Hepatocyte (in vitro differentiated cells): ENCODE data around the gene MATK. TPM values are rescaled to one million over a fixed set of nuclear protein-coding genes. Genes with fewer than 3 reads are reported as not detected.

ENCODE experiments used
- DNase-seq: peaks from one replicate; pipeline ENCODE4 v3.0.0-alpha.2; 2016; ENCODE audit warnings: low spot score
- H2AFZ ChIP-seq: fragments of 200-600 bp; sonication (generic); 2 replicates; pipeline ENCODE4 v1.6.0; 2016; ENCODE audit warnings: antibody characterized with exemption, mild to moderate bottlenecking
- H3K27ac ChIP-seq: fragments of 200-600 bp; sonication (generic); 2 replicates; pipeline ENCODE4 v1.5.1; 2016; ENCODE audit warnings: mild to moderate bottlenecking
- H3K27me3 ChIP-seq: fragments of 200-600 bp; sonication (generic); 2 replicates; pipeline ENCODE4 v1.6.1; 2016
- H3K36me3 ChIP-seq: fragments of 200-600 bp; sonication (generic); replicated peaks from 2 replicates; pipeline ENCODE4 v1.5.1; 2016; ENCODE audit warnings: low read depth; ENCODE audit not compliant: insufficient read depth
- H3K4me1 ChIP-seq: fragments of 200-600 bp; sonication (generic); 2 replicates; pipeline ENCODE4 v1.5.1; 2016; ENCODE audit warnings: mild to moderate bottlenecking, moderate library complexity; ENCODE audit not compliant: insufficient read depth
- H3K4me2 ChIP-seq: fragments of 200-600 bp; sonication (generic); 2 replicates; pipeline ENCODE4 v1.6.0; 2016
- H3K4me3 ChIP-seq: fragments of 200-600 bp; sonication (generic); 2 replicates; pipeline ENCODE4 v1.5.1; 2016; ENCODE audit warnings: mild to moderate bottlenecking
- H3K79me2 ChIP-seq: fragments of 200-600 bp; sonication (generic); 2 replicates; pipeline ENCODE4 v1.6.0; 2017; ENCODE audit warnings: mild to moderate bottlenecking
- H3K9me2 ChIP-seq: fragments of 200-600 bp; sonication (generic); replicated peaks from 2 replicates; pipeline ENCODE4 v1.6.0; 2017; ENCODE audit warnings: mild to moderate bottlenecking; ENCODE audit not compliant: insufficient read depth
- H3K9me3 ChIP-seq: fragments of 200-600 bp; sonication (generic); 2 replicates; pipeline ENCODE4 v1.5.1; 2016; ENCODE audit warnings: low read depth, mild to moderate bottlenecking
- H4K20me1 ChIP-seq: fragments of 200-600 bp; sonication (generic); 2 replicates; pipeline ENCODE4 v1.6.0; 2016; ENCODE audit warnings: mild to moderate bottlenecking; ENCODE audit not compliant: insufficient read depth, poor library complexity, severe bottlenecking
- EZH2 ChIP-seq: fragments of 200-600 bp; sonication (generic); IDR thresholded peaks from 2 replicates; pipeline ENCODE4 v1.6.1; 2016; ENCODE audit warnings: antibody characterized with exemption, mild to moderate bottlenecking, borderline replicate concordance
- EZH2phosphoT487 ChIP-seq: fragments of 200-600 bp; sonication (generic); IDR thresholded peaks from one replicate; pipeline ENCODE4 v1.6.1; 2018; ENCODE audit warnings: antibody characterized with exemption, mild to moderate bottlenecking, low read depth, moderate library complexity; ENCODE audit not compliant: unreplicated experiment, severe bottlenecking
- WGBS: methylation state at CpG from one replicate; pipeline ENCODE4 v1.1.6; 2016; ENCODE audit warnings: low lambda C conversion rate; ENCODE audit errors: missing lambda C conversion rate; 5-methylcytosine and 5-hydroxymethylcytosine counted together
- polyA plus RNA-seq: library from polyadenylated mRNA; unstranded; fragments of >200 nt; fragmentation: Nextera tagmentation; extraction: Ambion mirVana; gene quantifications from 2 replicates; pipeline ENCODE4 v1.2.1, GENCODE V29; 2016
- total RNA-seq: library from RNA; depleted of rRNA; stranded (reverse); fragments of >200 nt; gene quantifications from 2 replicates; pipeline ENCODE4 v1.2.3, GENCODE V29; 2014
- TF ChIP-seq, protein P1 (sequence below): fragments of 200-600 bp; sonication (generic); IDR thresholded peaks from 2 replicates; pipeline ENCODE4 v1.5.1; 2016; ENCODE audit warnings: antibody characterized with exemption, mild to moderate bottlenecking; ENCODE audit not compliant: poor library complexity

MATK gene
- total and polyA plus RNA-seq, 2 experiments from 2014 or later, result 0.50 TPM; not detected in 1

DNA sequence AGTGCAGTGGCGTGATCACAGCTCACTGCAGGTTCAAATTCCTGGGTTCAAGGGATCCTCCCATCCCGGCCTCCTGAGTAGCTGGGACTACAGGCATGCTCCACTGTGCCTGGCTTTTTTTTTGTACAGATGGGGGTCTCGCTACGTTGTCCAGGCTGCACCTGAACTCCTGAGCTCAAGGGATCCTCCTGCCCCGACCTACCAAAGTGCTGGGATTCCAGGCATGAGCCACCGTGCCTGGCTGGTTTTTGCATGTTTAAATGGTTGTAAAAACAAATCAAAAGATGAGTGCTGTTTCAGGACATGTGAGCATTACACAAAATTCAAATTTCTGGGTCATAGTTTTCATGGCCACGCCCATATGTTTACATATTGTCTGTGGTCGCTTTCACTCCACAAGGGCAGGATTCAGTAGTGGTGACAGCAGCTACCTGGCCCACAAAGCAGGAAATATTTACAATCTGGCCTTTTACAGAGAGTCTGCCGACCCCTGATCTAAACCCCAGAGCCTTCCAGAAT, 5.3 kb downstream of the MATK start:
- H2AFZ ChIP-seq, result no peak overlapping the region
- TF ChIP-seq, protein P1, sequence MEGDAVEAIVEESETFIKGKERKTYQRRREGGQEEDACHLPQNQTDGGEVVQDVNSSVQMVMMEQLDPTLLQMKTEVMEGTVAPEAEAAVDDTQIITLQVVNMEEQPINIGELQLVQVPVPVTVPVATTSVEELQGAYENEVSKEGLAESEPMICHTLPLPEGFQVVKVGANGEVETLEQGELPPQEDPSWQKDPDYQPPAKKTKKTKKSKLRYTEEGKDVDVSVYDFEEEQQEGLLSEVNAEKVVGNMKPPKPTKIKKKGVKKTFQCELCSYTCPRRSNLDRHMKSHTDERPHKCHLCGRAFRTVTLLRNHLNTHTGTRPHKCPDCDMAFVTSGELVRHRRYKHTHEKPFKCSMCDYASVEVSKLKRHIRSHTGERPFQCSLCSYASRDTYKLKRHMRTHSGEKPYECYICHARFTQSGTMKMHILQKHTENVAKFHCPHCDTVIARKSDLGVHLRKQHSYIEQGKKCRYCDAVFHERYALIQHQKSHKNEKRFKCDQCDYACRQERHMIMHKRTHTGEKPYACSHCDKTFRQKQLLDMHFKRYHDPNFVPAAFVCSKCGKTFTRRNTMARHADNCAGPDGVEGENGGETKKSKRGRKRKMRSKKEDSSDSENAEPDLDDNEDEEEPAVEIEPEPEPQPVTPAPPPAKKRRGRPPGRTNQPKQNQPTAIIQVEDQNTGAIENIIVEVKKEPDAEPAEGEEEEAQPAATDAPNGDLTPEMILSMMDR, result no peak
- no peak for TF ChIP-seq EZH2phosphoT487
- TF ChIP-seq EZH2, result no peak
- H3K4me3 ChIP-seq, result no peak overlapping the region

DNA sequence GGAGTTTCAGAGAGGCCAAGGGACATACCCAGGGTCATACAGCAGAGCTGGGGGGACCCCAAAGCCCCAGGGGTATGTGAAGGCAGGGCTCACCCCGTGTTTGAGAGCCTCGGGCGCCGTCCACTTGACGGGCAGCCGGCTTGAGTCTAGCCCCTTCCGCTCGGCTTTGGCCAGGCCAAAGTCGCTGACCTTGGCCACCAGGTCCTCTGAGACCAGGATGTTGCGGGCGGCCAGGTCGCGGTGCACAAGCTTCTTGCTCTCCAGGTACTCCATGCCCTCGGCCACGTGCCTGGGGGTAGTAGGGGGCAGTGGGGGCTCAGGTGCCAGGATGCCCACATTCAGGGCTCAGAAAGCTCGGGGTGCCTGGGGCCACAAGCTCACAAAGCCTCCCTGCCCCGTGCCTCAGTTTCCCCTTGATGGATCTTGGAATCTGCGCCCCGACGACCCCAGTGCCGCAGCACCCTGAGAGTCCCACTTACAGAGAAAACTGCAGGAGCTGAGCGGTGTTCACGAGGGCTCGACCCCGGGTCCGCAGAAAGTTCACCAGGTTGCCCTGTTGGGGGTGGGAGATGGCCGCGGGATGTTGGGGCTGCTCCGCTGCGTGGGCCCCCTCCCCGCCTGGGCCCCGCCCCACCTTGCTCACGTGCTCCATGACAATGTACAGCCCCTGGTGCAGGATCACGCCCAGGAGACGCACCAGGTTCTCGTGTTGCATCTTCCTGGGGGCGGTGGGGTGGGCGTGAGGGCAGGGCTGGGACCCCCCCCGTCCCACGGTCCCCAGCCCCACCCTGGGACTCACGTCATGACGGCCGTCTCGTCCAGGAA, 7.1 kb downstream of the MATK start:
- WGBS, result 90% methylated on average over 33 of the region's 44 CpGs
- no peaks in the 10 kb centered on the region for H3K4me1 ChIP-seq

More for the DNA sequence above, 5.3 kb downstream of the MATK start:
- H3K9me2 ChIP-seq, result no peaks in the 10 kb centered on the region
- peaks cover 2% of the 10 kb centered on the region for H3K9me3 ChIP-seq
- no peak overlapping the region for H3K27ac ChIP-seq
- H3K4me2 ChIP-seq, result no peak overlapping the region
- H3K36me3 ChIP-seq, result no peaks in the 10 kb centered on the region
- 96% methylated on average over 9 of the region's 9 CpGs for whole genome bisulfite sequencing
- H3K4me1 ChIP-seq, result no peaks in the 10 kb centered on the region
- H4K20me1 ChIP-seq, result no peaks in the 10 kb centered on the region
- DNase-seq, result no peak
- no peaks in the 10 kb centered on the region for H3K79me2 ChIP-seq
- peaks cover 20% of the 10 kb centered on the region for H3K27me3 ChIP-seq

DNA sequence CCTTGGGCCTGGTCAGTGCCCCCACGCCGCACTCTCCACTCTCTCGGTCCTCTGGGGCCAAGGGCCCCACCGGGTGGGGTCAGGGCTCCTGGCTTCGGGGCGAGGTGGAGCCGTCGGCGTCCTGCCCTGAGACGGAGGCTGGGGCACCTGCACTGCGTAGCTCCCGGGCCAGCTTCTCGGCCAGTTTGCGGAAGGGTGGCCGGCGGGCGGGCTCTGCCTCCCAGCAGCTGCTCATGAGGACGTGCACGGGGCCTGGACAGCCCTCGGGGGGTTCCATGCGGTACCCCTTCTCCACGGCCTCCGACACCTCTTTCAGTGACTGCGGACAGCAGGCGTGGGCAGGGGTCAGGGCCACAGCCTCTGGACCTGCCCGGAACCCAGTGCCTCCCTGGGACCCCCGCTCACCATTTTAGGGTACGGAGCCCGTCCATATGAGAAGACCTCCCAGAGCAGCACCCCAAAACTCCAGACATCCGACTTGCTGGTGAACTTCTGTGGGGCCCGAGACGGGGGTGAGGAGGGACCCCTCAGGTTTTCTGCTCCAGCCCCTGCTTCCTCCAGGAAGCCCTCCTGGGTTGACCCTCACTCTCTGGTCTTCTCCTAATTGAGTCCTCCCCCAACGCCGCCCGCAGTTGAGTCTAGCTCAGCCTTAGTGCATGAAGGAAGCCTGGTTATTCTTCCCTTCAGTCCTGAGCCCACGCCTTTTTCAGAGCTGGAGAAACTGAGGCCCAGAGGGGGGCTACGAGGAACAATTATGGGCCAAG, 7.9 kb downstream of the MATK start:
- Histone ChIP-seq H3K79me2 (no peaks in the 10 kb centered on the region), H2AFZ (no peak overlapping the region), H4K20me1 (no peaks in the 10 kb centered on the region), H3K4me2 (no peak overlapping the region), H3K36me3 (no peaks in the 10 kb centered on the region), H3K27me3 (no peaks in the 10 kb centered on the region), H3K9me2 (no peaks in the 10 kb centered on the region), H3K4me3 (no peak overlapping the region), H3K27ac (no peak overlapping the region), H3K9me3 (peaks cover 2% of the 10 kb centered on the region), H3K4me1 (no peaks in the 10 kb centered on the region)
- 91% methylated on average over 34 of the region's 37 CpGs for WGBS
- DNase-seq, result no peak
- TF ChIP-seq EZH2phosphoT487, result no peak
- no peak for TF ChIP-seq EZH2
- TF ChIP-seq, protein P1, result no peak

More for the DNA sequence above, 7.1 kb downstream of the MATK start:
- H2AFZ ChIP-seq, result no peak overlapping the region
- TF ChIP-seq, protein P1, result no peak
- TF ChIP-seq EZH2 (no peak), EZH2phosphoT487 (no peak)
- H3K27ac ChIP-seq, result no peak overlapping the region
- DNase-seq, result no peak
- no peaks in the 10 kb centered on the region for H3K79me2 ChIP-seq
- H3K9me3 ChIP-seq, result peaks cover 2% of the 10 kb centered on the region
- no peaks in the 10 kb centered on the region for H3K36me3 ChIP-seq
- H3K4me2 ChIP-seq, result no peak overlapping the region
- no peak overlapping the region for H3K4me3 ChIP-seq
- peaks cover 2% of the 10 kb centered on the region for H3K27me3 ChIP-seq
- H3K9me2 ChIP-seq, result no peaks in the 10 kb centered on the region
- no peaks in the 10 kb centered on the region for H4K20me1 ChIP-seq
